Activated gamma-delta T cell treated with anti-CD3 and anti-CD28 coated beads, Interleukin-2, amount 50 U/mL, for 16 hours (primary cell): Measurements from ENCODE around the gene IFT52.
A peak's percentile ranks its signal among the peaks of the same experiment; 100 is the strongest.

Experiments used
- DNase-seq: peaks from one replicate; pipeline ENCODE4 v3.0.0-alpha.2; 2020; ENCODE audit warnings: low read depth

The IFT52 gene

DNA sequence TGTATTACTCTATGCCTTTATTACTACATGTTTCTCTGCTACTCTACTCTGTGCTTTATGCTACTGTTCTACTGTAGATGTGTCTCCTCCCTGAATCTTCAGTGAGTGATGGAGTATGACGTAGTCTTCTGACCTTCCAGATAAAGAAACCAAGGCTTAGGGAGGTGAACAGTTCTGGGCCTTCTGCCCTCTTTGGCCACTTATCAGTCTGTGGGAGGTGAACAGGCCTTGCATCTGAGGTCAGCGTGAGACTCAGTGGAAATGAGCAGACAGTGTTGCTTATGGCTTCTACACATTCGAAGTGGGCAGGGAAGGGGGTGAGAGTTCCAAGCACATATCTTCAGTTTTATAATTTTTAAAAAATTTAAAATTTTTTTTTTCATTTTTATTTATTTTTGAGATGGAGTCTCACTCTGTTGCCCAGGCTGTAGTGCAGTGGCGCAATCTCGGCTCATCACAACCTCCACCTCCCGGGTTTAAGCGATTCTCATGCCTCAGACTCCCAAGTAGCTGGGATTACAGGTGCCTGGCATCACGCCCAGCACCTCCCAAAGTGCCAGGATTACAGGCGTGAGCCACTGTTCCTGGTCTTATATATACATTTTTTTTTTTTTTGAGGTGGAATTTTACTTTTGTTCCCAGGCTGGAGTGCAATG, 100.3 kb downstream of the IFT52 start:
- no peak for DNase-seq

- DNase-seq: peak; percentile 23
Measured at GRCh38 chr20:43691928-43692524, 101.3 kb downstream of the IFT52 start.

DNA sequence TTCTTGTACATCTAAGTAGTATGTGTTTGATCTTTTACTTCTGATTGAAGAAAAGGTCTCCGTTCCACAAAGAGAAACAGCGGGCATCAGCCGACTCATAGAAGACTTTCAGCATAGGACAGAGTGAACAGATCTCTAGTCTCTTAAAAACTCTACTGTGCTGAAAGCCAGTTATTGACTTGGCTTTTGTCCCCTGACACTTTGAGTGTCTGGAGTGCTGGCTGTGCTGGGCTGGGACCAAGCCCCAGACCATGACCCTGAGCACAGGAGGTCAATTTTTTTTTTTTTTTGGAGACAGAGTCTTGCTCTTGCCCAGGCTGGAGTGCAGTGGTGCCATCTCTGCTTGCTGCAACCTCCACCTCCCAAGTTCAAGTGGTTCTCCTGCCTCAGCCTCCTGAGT, 104.0 kb downstream of the IFT52 start:
- no peak for DNase-seq

GRCh38 chr20:43695571-43695970, 104.8 kb downstream of the IFT52 start:
- DNase-seq: no peak
